Measurements from ENCODE around the gene PIGA.

GRCh38 chrX:15274946-15275345 lies 60.4 kb downstream of the PIGA start:
- TF ChIP-seq POLR2A (IDR thresholded peaks at IDR 0.05; ENCODE audit: low read depth, low read length) (no peak), POLR2AphosphoS5 (IDR thresholded peaks at IDR 0.05; ENCODE audit: low read depth, low read length) (no peak)

Data from GM12892 (cell line).